GM12875 (cell line): ENCODE results near the gene CPHXL2.

Experiments used
- H3K4me3 ChIP-seq: one replicate; pipeline ENCODE4 v1.5.1; 2011; ENCODE audit warnings: low read depth, low read length, control low read depth
- TF ChIP-seq, protein P1 (sequence below): IDR thresholded peaks from 2 replicates; pipeline ENCODE4 v1.5.1; 2011; ENCODE audit warnings: low read depth, mild to moderate bottlenecking, control low read depth, inconsistent platforms, low read length, moderate library complexity, borderline replicate concordance; ENCODE audit not compliant: insufficient read depth

The CPHXL2 gene

GRCh38 chr16:75660726-75661302, 16.0 kb downstream of the CPHXL2 start:
- H3K4me3 ChIP-seq: no peak overlapping the region
- TF ChIP-seq, protein P1, sequence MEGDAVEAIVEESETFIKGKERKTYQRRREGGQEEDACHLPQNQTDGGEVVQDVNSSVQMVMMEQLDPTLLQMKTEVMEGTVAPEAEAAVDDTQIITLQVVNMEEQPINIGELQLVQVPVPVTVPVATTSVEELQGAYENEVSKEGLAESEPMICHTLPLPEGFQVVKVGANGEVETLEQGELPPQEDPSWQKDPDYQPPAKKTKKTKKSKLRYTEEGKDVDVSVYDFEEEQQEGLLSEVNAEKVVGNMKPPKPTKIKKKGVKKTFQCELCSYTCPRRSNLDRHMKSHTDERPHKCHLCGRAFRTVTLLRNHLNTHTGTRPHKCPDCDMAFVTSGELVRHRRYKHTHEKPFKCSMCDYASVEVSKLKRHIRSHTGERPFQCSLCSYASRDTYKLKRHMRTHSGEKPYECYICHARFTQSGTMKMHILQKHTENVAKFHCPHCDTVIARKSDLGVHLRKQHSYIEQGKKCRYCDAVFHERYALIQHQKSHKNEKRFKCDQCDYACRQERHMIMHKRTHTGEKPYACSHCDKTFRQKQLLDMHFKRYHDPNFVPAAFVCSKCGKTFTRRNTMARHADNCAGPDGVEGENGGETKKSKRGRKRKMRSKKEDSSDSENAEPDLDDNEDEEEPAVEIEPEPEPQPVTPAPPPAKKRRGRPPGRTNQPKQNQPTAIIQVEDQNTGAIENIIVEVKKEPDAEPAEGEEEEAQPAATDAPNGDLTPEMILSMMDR: no peak

GRCh38 chr16:75660321-75660720, 16.5 kb downstream of the CPHXL2 start:
- no peak overlapping the region for H3K4me3 ChIP-seq
- TF ChIP-seq, protein P1: no peak

GRCh38 chr16:75658175-75658574, 18.6 kb downstream of the CPHXL2 start:
- TF ChIP-seq, protein P1: no peak
- no peak overlapping the region for H3K4me3 ChIP-seq

- H3K4me3 ChIP-seq: no peak overlapping the region
- TF ChIP-seq, protein P1: no peak
Measured at GRCh38 chr16:75653922-75654321, 22.9 kb downstream of the CPHXL2 start.

DNA sequence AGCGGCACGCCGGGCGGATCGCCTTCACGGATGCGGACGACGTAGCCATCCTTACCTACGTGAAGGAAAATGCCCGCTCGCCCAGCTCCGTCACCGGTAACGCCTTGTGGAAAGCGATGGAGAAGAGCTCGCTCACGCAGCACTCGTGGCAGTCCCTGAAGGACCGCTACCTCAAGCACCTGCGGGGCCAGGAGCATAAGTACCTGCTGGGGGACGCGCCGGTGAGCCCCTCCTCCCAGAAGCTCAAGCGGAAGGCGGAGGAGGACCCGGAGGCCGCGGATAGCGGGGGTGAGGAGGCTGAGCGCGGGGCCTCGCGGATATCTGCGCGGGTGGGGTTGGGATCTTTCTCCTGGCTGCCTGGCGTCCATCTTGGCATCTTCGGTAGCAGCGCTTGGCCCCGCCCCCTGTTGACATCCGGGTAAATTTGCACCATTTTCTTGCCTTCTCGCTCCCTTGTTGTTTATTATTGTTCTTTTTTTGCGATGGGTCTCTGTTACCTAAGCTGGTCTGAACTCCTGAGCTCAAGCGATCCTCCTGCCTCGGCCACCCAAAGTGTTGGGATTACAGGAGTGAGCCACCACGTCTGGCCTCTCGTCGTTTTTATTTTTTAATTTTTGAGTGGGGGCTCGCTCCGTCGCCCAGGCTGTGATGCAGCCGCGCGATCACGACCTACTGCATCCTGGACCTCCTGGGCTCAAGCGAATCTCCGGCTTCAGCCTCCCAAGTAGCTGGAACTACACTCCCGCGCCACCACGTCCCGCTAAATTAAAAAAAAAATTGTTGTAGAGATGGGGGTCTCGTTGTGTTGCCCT, 28.3 kb downstream of the CPHXL2 start:
- peak overlapping the region; percentile 98 for H3K4me3 ChIP-seq
- TF ChIP-seq, protein P1: no peak

DNA sequence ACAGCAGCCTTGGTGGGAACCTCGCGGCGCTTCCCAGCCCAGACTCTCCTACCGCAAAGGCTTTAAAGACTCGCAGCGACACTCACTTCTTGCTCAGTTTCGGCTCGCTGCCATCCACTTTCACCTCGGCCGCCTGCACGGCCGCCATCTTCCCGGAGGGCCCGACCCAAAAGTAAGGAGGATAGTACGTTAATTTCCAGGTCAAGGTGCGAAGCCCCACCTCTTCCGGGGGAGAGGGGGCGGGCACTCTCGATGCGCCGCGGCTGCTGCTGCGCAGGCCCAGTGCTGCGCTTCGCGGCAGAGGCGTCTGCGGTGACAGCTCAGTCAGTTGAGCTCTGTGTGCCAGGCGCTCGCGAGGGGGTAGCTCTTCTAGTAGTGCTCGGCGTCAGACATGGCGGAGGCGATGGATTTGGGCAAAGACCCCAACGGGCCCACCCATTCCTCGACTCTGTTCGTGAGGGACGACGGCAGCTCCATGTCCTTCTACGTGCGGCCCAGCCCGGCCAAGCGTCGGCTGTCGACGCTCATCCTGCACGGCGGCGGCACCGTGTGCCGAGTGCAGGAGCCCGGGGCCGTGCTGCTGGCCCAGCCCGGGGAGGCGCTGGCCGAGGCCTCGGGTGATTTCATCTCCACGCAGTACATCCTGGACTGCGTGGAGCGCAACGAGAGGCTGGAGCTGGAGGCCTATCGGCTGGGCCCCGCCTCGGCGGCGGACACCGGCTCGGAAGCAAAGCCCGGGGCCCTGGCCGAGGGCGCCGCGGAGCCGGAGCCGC, 29.1 kb downstream of the CPHXL2 start, which contains the start of the genes KARS1 and TERF2IP:
KARS1 (minus strand) TSS at position 174 of the 773 bp plus-strand sequence; CDS start at position 148, 26 bp downstream.
TERF2IP (plus strand) TSS at position 282 of the 773 bp plus-strand sequence; CDS start at position 392, 110 bp downstream.
- TF ChIP-seq, protein P1: no peak
- peak within 1 kb of the TSS; percentile 98 for H3K4me3 ChIP-seq
